Hepatocyte (in vitro differentiated cells): ENCODE measurements around the gene AKAP13. TPM values are rescaled to one million over a fixed set of nuclear protein-coding genes. Genes with fewer than 3 reads are reported as not detected.

ENCODE experiments used
- DNase-seq: peaks from one replicate; pipeline ENCODE4 v3.0.0-alpha.2; 2016; ENCODE audit warnings: low spot score
- H2AFZ ChIP-seq: fragments of 200-600 bp; sonication (generic); 2 replicates; pipeline ENCODE4 v1.6.0; 2016; ENCODE audit warnings: antibody characterized with exemption, mild to moderate bottlenecking
- H3K27ac ChIP-seq: fragments of 200-600 bp; sonication (generic); 2 replicates; pipeline ENCODE4 v1.5.1; 2016; ENCODE audit warnings: mild to moderate bottlenecking
- H3K27me3 ChIP-seq: fragments of 200-600 bp; sonication (generic); 2 replicates; pipeline ENCODE4 v1.6.1; 2016
- H3K36me3 ChIP-seq: fragments of 200-600 bp; sonication (generic); replicated peaks from 2 replicates; pipeline ENCODE4 v1.5.1; 2016; ENCODE audit warnings: low read depth; ENCODE audit not compliant: insufficient read depth
- H3K4me1 ChIP-seq: fragments of 200-600 bp; sonication (generic); 2 replicates; pipeline ENCODE4 v1.5.1; 2016; ENCODE audit warnings: mild to moderate bottlenecking, moderate library complexity; ENCODE audit not compliant: insufficient read depth
- H3K4me2 ChIP-seq: fragments of 200-600 bp; sonication (generic); 2 replicates; pipeline ENCODE4 v1.6.0; 2016
- H3K4me3 ChIP-seq: fragments of 200-600 bp; sonication (generic); 2 replicates; pipeline ENCODE4 v1.5.1; 2016; ENCODE audit warnings: mild to moderate bottlenecking
- H3K79me2 ChIP-seq: fragments of 200-600 bp; sonication (generic); 2 replicates; pipeline ENCODE4 v1.6.0; 2017; ENCODE audit warnings: mild to moderate bottlenecking
- H3K9me2 ChIP-seq: fragments of 200-600 bp; sonication (generic); replicated peaks from 2 replicates; pipeline ENCODE4 v1.6.0; 2017; ENCODE audit warnings: mild to moderate bottlenecking; ENCODE audit not compliant: insufficient read depth
- H3K9me3 ChIP-seq: fragments of 200-600 bp; sonication (generic); 2 replicates; pipeline ENCODE4 v1.5.1; 2016; ENCODE audit warnings: low read depth, mild to moderate bottlenecking
- H4K20me1 ChIP-seq: fragments of 200-600 bp; sonication (generic); 2 replicates; pipeline ENCODE4 v1.6.0; 2016; ENCODE audit warnings: mild to moderate bottlenecking; ENCODE audit not compliant: insufficient read depth, poor library complexity, severe bottlenecking
- CTCF ChIP-seq: fragments of 200-600 bp; sonication (generic); IDR thresholded peaks from 2 replicates; pipeline ENCODE4 v1.5.1; 2016; ENCODE audit warnings: antibody characterized with exemption, mild to moderate bottlenecking; ENCODE audit not compliant: poor library complexity
- EZH2 ChIP-seq: fragments of 200-600 bp; sonication (generic); IDR thresholded peaks from 2 replicates; pipeline ENCODE4 v1.6.1; 2016; ENCODE audit warnings: antibody characterized with exemption, mild to moderate bottlenecking, borderline replicate concordance
- EZH2phosphoT487 ChIP-seq: fragments of 200-600 bp; sonication (generic); IDR thresholded peaks from one replicate; pipeline ENCODE4 v1.6.1; 2018; ENCODE audit warnings: antibody characterized with exemption, mild to moderate bottlenecking, low read depth, moderate library complexity; ENCODE audit not compliant: unreplicated experiment, severe bottlenecking
- WGBS: methylation state at CpG from one replicate; pipeline ENCODE4 v1.1.6; 2016; ENCODE audit warnings: low lambda C conversion rate; ENCODE audit errors: missing lambda C conversion rate; 5-methylcytosine and 5-hydroxymethylcytosine counted together
- polyA plus RNA-seq: library from polyadenylated mRNA; unstranded; fragments of >200 nt; fragmentation: Nextera tagmentation; extraction: Ambion mirVana; gene quantifications from 2 replicates; pipeline ENCODE4 v1.2.1, GENCODE V29; 2016
- total RNA-seq: library from RNA; depleted of rRNA; stranded (reverse); fragments of >200 nt; gene quantifications from 2 replicates; pipeline ENCODE4 v1.2.3, GENCODE V29; 2014

Gene AKAP13
- total and polyA plus RNA-seq, 2 experiments from 2014 or later, result 55.6 to 80.9 TPM

GRCh38 chr15:85396554-85396953 lies 16.2 kb downstream of the AKAP13 start:
- Histone ChIP-seq H3K27ac (no peak overlapping the region), H3K36me3 (no peaks in the 10 kb centered on the region), H3K79me2 (peaks cover 97% of the 10 kb centered on the region), H3K4me1 (peaks cover 30% of the 10 kb centered on the region), H3K9me2 (no peaks in the 10 kb centered on the region), H3K9me3 (no peaks in the 10 kb centered on the region), H4K20me1 (peaks cover 65% of the 10 kb centered on the region), H3K4me2 (peak overlapping the region; percentile 26), H2AFZ (no peak overlapping the region), H3K27me3 (no peaks in the 10 kb centered on the region), H3K4me3 (no peak overlapping the region)
- TF ChIP-seq CTCF, result no peak
- no peak for TF ChIP-seq EZH2
- TF ChIP-seq EZH2phosphoT487, result no peak
- 60% methylated on average over 3 of the region's 3 CpGs for WGBS
- DNase-seq, result no peak

- Histone ChIP-seq H3K27me3 (no peaks in the 10 kb centered on the region), H3K9me3 (no peaks in the 10 kb centered on the region), H3K4me2 (peak overlapping the region; percentile 26), H3K79me2 (peaks cover 97% of the 10 kb centered on the region), H2AFZ (no peak overlapping the region), H3K9me2 (no peaks in the 10 kb centered on the region), H3K36me3 (no peaks in the 10 kb centered on the region), H3K4me1 (peaks cover 34% of the 10 kb centered on the region), H3K27ac (no peak overlapping the region), H4K20me1 (peaks cover 66% of the 10 kb centered on the region), H3K4me3 (no peak overlapping the region)
- TF ChIP-seq EZH2 (no peak), CTCF (no peak), EZH2phosphoT487 (no peak)
- 60% methylated on average over 3 of the region's 3 CpGs for WGBS
- DNase-seq, result no peak
These were observed 16.7 kb downstream of the AKAP13 start for GRCh38 chr15:85397151-85397550.

GRCh38 chr15:85397926-85398325 lies 17.5 kb downstream of the AKAP13 start:
- no peaks in the 10 kb centered on the region for H3K36me3 ChIP-seq
- no peak for TF ChIP-seq EZH2phosphoT487
- TF ChIP-seq CTCF, result no peak
- no peak for TF ChIP-seq EZH2
- peaks cover 40% of the 10 kb centered on the region for H3K4me1 ChIP-seq
- H3K9me3 ChIP-seq, result no peaks in the 10 kb centered on the region
- no peaks in the 10 kb centered on the region for H3K27me3 ChIP-seq
- peaks cover 97% of the 10 kb centered on the region for H3K79me2 ChIP-seq
- H3K4me3 ChIP-seq, result no peak overlapping the region
- H3K27ac ChIP-seq, result no peak overlapping the region
- no peak for DNase-seq
- no peaks in the 10 kb centered on the region for H3K9me2 ChIP-seq
- WGBS, result 95% methylated on average over 3 of the region's 3 CpGs
- peaks cover 66% of the 10 kb centered on the region for H4K20me1 ChIP-seq
- H2AFZ ChIP-seq, result no peak overlapping the region
- H3K4me2 ChIP-seq, result no peak overlapping the region

GRCh38 chr15:85398822-85399221 lies 18.4 kb downstream of the AKAP13 start:
- Histone ChIP-seq H3K4me3 (no peak overlapping the region), H3K9me3 (no peaks in the 10 kb centered on the region), H4K20me1 (peaks cover 66% of the 10 kb centered on the region), H3K27me3 (no peaks in the 10 kb centered on the region), H3K9me2 (no peaks in the 10 kb centered on the region), H2AFZ (no peak overlapping the region), H3K4me2 (no peak overlapping the region), H3K4me1 (peaks cover 36% of the 10 kb centered on the region), H3K79me2 (peaks cover 97% of the 10 kb centered on the region), H3K36me3 (no peaks in the 10 kb centered on the region), H3K27ac (no peak overlapping the region)
- TF ChIP-seq CTCF (no peak), EZH2phosphoT487 (no peak), EZH2 (no peak)
- WGBS, result 100% methylated on average over 2 of the region's 2 CpGs
- no peak for DNase-seq
